DND-41 (cell line): ENCODE data around the gene PPP1R1B.

Experiments
- ATAC-seq: fragments of 200-7000 bp; cut with Tn5 transposase; 3 replicates; pipeline ENCODE4 v1.9.1; 2021; ENCODE audit warnings: low read depth; ENCODE audit not compliant: insufficient read depth
- DNase-seq: peaks from one replicate; pipeline ENCODE4 v3.0.0-alpha.2; 2020
- H2AFZ ChIP-seq: 2 replicates; pipeline ENCODE4 v1.6.0; 2012; ENCODE audit warnings: low read depth, low read length
- H3K27ac ChIP-seq: 2 replicates; pipeline ENCODE4 v1.5.1; 2012; ENCODE audit warnings: low read length, inconsistent platforms
- H3K27me3 ChIP-seq: fragments of 200-600 bp; sonication (generic); 2 replicates; pipeline ENCODE4 v1.6.0; 2012; ENCODE audit warnings: low read length, mild to moderate bottlenecking, inconsistent platforms; ENCODE audit not compliant: insufficient read depth, poor library complexity
- H3K36me3 ChIP-seq: 2 replicates; pipeline ENCODE4 v1.5.1; 2012; ENCODE audit warnings: low read length, inconsistent platforms; ENCODE audit not compliant: insufficient read depth
- H3K4me1 ChIP-seq: 2 replicates; pipeline ENCODE4 v1.5.1; 2012; ENCODE audit warnings: mild to moderate bottlenecking, low read length; ENCODE audit not compliant: insufficient read depth
- H3K4me2 ChIP-seq: 2 replicates; pipeline ENCODE4 v1.6.0; 2012; ENCODE audit warnings: mild to moderate bottlenecking, moderate library complexity, low read length, inconsistent platforms; ENCODE audit not compliant: insufficient read depth
- H3K4me3 ChIP-seq, 2 experiments: fragments of 200-600 bp in 1 of 2; shearing (Covaris generic) in 1 of 2; 2 replicates each; pipeline ENCODE4 v1.5.1; 2012 to 2016; ENCODE audit warnings: inconsistent platforms in 2 of 2, low read length in 2 of 2, mild to moderate bottlenecking in 2 of 2, low read depth in 1 of 2, moderate library complexity in 1 of 2
- H3K79me2 ChIP-seq: 2 replicates; pipeline ENCODE4 v1.6.0; 2012; ENCODE audit warnings: low read length, inconsistent platforms; ENCODE audit not compliant: insufficient read depth
- H3K9ac ChIP-seq: 2 replicates; pipeline ENCODE4 v1.6.0; 2012; ENCODE audit warnings: low read depth, mild to moderate bottlenecking, inconsistent platforms, low read length, moderate library complexity
- H3K9me3 ChIP-seq: 2 replicates; pipeline ENCODE4 v1.5.1; 2012; ENCODE audit warnings: low read length, moderate library complexity, mild to moderate bottlenecking, inconsistent platforms; ENCODE audit not compliant: insufficient read depth, severe bottlenecking
- H4K20me1 ChIP-seq: 2 replicates; pipeline ENCODE4 v1.6.0; 2012; ENCODE audit warnings: low read length; ENCODE audit not compliant: insufficient read depth
- CTCF ChIP-seq: IDR thresholded peaks from 2 replicates; pipeline ENCODE4 v1.5.1; 2012; ENCODE audit warnings: borderline replicate concordance, low read length, moderate library complexity, mild to moderate bottlenecking; ENCODE audit not compliant: poor library complexity, severe bottlenecking; ENCODE audit errors: extremely low read depth
- EZH2 ChIP-seq: IDR thresholded peaks from 3 replicates; pipeline ENCODE4 v1.6.1; 2012; ENCODE audit warnings: borderline replicate concordance, low read depth, mild to moderate bottlenecking, moderate library complexity, low read length, inconsistent platforms; ENCODE audit not compliant: severe bottlenecking

The PPP1R1B gene

GRCh38 chr17:39607851-39608130 is 19.0 kb upstream of the PPP1R1B start, which contains the start of gene NEUROD2:
NEUROD2 (minus strand) TSS chr17:39607920; CDS start chr17:39606599, 1,321 bp downstream.
- Histone ChIP-seq H3K4me2 (no peak within 1 kb of the TSS), H3K36me3 (no peaks in the 10 kb centered on the region), H3K27me3 (peaks cover 6% of the 10 kb centered on the region), H3K27ac (no peak within 1 kb of the TSS), H3K9ac (no peak within 1 kb of the TSS), H3K79me2 (no peaks in the 10 kb centered on the region), H2AFZ (no peak within 1 kb of the TSS), H3K9me3 (no peaks in the 10 kb centered on the region), H4K20me1 (no peaks in the 10 kb centered on the region), H3K4me1 (no peaks in the 10 kb centered on the region), H3K4me3 (no peak within 1 kb of the TSS)
- ATAC-seq (no peak), DNase-seq (no peak)
- TF ChIP-seq CTCF, result no peak
- TF ChIP-seq EZH2, result no peak

- Histone ChIP-seq H3K79me2 (no peaks in the 10 kb centered on the region), H3K9me3 (no peaks in the 10 kb centered on the region), H4K20me1 (no peaks in the 10 kb centered on the region), H3K36me3 (no peaks in the 10 kb centered on the region), H3K4me3 (no peak overlapping the region), H3K4me2 (no peak overlapping the region), H3K9ac (no peak overlapping the region), H3K4me1 (no peaks in the 10 kb centered on the region), H3K27me3 (peaks cover 3% of the 10 kb centered on the region), H2AFZ (no peak overlapping the region), H3K27ac (no peak overlapping the region)
- DNase-seq (no peak), ATAC-seq (no peak)
- TF ChIP-seq EZH2 (no peak), CTCF (no peak)
These were observed 18.4 kb upstream of the PPP1R1B start for GRCh38 chr17:39608142-39608981.

- H4K20me1 ChIP-seq, result no peaks in the 10 kb centered on the region
- no peaks in the 10 kb centered on the region for H3K4me1 ChIP-seq
- H3K36me3 ChIP-seq, result no peaks in the 10 kb centered on the region
- no peak overlapping the region for H3K27ac ChIP-seq
- no peak overlapping the region for H3K4me2 ChIP-seq
- no peak for DNase-seq
- H3K4me3 ChIP-seq, result no peak overlapping the region
- H3K27me3 ChIP-seq, result peaks cover under 1% of the 10 kb centered on the region
- no peak overlapping the region for H2AFZ ChIP-seq
- no peak for TF ChIP-seq CTCF
- no peak for TF ChIP-seq EZH2
- H3K9ac ChIP-seq, result no peak overlapping the region
- ATAC-seq, result no peak
- H3K79me2 ChIP-seq, result no peaks in the 10 kb centered on the region
- no peaks in the 10 kb centered on the region for H3K9me3 ChIP-seq
These were observed 17.2 kb upstream of the PPP1R1B start for GRCh38 chr17:39609416-39610025.
